IPS-18a (cell line): Measurements from ENCODE around the gene ARHGAP29.

Experiments used
- H3K27ac ChIP-seq: one replicate; pipeline ENCODE4 v1.5.1; 2013; ENCODE audit warnings: low read length
- H3K27me3 ChIP-seq: one replicate; pipeline ENCODE4 v1.6.1; 2013; ENCODE audit warnings: mild to moderate bottlenecking, low read length; ENCODE audit not compliant: control insufficient read depth, insufficient read depth
- H3K36me3 ChIP-seq: one replicate; pipeline ENCODE4 v1.6.1; 2013; ENCODE audit warnings: low read depth, low read length; ENCODE audit not compliant: control insufficient read depth
- H3K4me1 ChIP-seq: one replicate; pipeline ENCODE4 v1.6.1; 2013; ENCODE audit warnings: low read depth, low read length; ENCODE audit not compliant: control insufficient read depth
- H3K4me3 ChIP-seq: one replicate; pipeline ENCODE4 v1.5.1; 2013; ENCODE audit warnings: low read length
- H3K9ac ChIP-seq: one replicate; pipeline ENCODE4 v1.6.1; 2013; ENCODE audit warnings: mild to moderate bottlenecking, low read length, moderate library complexity
- H3K9me3 ChIP-seq: one replicate; pipeline ENCODE4 v1.6.1; 2013; ENCODE audit warnings: low read depth, low read length; ENCODE audit not compliant: control insufficient read depth

Gene ARHGAP29

GRCh38 chr1:94237291-94238226 is at the start of gene ARHGAP29:
ARHGAP29 (minus strand) TSS chr1:94237584; CDS start chr1:94231611, 5,973 bp downstream.
- Histone ChIP-seq H3K9ac (no peak within 1 kb of the TSS), H3K4me3 (peak within 1 kb of the TSS; percentile 63), H3K27ac (no peak within 1 kb of the TSS), H3K36me3 (no peaks in the 10 kb centered on the region), H3K4me1 (peaks cover 7% of the 10 kb centered on the region), H3K9me3 (no peaks in the 10 kb centered on the region), H3K27me3 (peaks cover 83% of the 10 kb centered on the region)

- no peaks in the 10 kb centered on the region for H3K27me3 ChIP-seq
These were observed 49.6 kb upstream of the ARHGAP29 start for GRCh38 chr1:94286864-94287437.

GRCh38 chr1:94285031-94285654 is 47.8 kb upstream of the ARHGAP29 start:
- H3K27me3 ChIP-seq = no peaks in the 10 kb centered on the region
- no peaks in the 10 kb centered on the region for H3K9me3 ChIP-seq
- no peak overlapping the region for H3K27ac ChIP-seq
- no peaks in the 10 kb centered on the region for H3K36me3 ChIP-seq
- H3K9ac ChIP-seq = no peak overlapping the region
- no peaks in the 10 kb centered on the region for H3K4me1 ChIP-seq
- no peak overlapping the region for H3K4me3 ChIP-seq

More at GRCh38 chr1:94286864-94287437, 49.6 kb upstream of the ARHGAP29 start:
- no peaks in the 10 kb centered on the region for H3K36me3 ChIP-seq
- no peaks in the 10 kb centered on the region for H3K9me3 ChIP-seq
- H3K4me3 ChIP-seq = no peak overlapping the region
- H3K4me1 ChIP-seq = no peaks in the 10 kb centered on the region
- H3K9ac ChIP-seq = no peak overlapping the region
- no peak overlapping the region for H3K27ac ChIP-seq

GRCh38 chr1:94284476-94284875 is 47.1 kb upstream of the ARHGAP29 start:
- no peaks in the 10 kb centered on the region for H3K4me1 ChIP-seq

GRCh38 chr1:94283462-94283861 is 46.1 kb upstream of the ARHGAP29 start:
- no peak overlapping the region for H3K4me3 ChIP-seq
- no peak overlapping the region for H3K9ac ChIP-seq
- no peak overlapping the region for H3K27ac ChIP-seq
- H3K4me1 ChIP-seq = no peaks in the 10 kb centered on the region
- no peaks in the 10 kb centered on the region for H3K27me3 ChIP-seq
- H3K9me3 ChIP-seq = no peaks in the 10 kb centered on the region
- H3K36me3 ChIP-seq = no peaks in the 10 kb centered on the region

More at GRCh38 chr1:94284476-94284875, 47.1 kb upstream of the ARHGAP29 start:
- H3K9me3 ChIP-seq = no peaks in the 10 kb centered on the region
- no peaks in the 10 kb centered on the region for H3K36me3 ChIP-seq
- no peak overlapping the region for H3K27ac ChIP-seq
- H3K27me3 ChIP-seq = no peaks in the 10 kb centered on the region
- H3K9ac ChIP-seq = no peak overlapping the region
- H3K4me3 ChIP-seq = no peak overlapping the region

- no peak overlapping the region for H3K4me3 ChIP-seq
- H3K36me3 ChIP-seq = no peaks in the 10 kb centered on the region
- no peaks in the 10 kb centered on the region for H3K27me3 ChIP-seq
- H3K27ac ChIP-seq = no peak overlapping the region
- no peak overlapping the region for H3K9ac ChIP-seq
- no peaks in the 10 kb centered on the region for H3K9me3 ChIP-seq
- H3K4me1 ChIP-seq = no peaks in the 10 kb centered on the region
These were observed 44.8 kb upstream of the ARHGAP29 start for GRCh38 chr1:94282143-94282711.

GRCh38 chr1:94281361-94282142 is 44.2 kb upstream of the ARHGAP29 start:
- Histone ChIP-seq H3K36me3 (no peaks in the 10 kb centered on the region), H3K9me3 (no peaks in the 10 kb centered on the region), H3K4me3 (no peak overlapping the region), H3K9ac (no peak overlapping the region), H3K4me1 (no peaks in the 10 kb centered on the region), H3K27me3 (no peaks in the 10 kb centered on the region), H3K27ac (no peak overlapping the region)

- Histone ChIP-seq H3K9ac (no peak overlapping the region), H3K36me3 (no peaks in the 10 kb centered on the region), H3K27ac (no peak overlapping the region), H3K27me3 (no peaks in the 10 kb centered on the region), H3K9me3 (no peaks in the 10 kb centered on the region), H3K4me3 (no peak overlapping the region), H3K4me1 (no peaks in the 10 kb centered on the region)
These were observed 43.2 kb upstream of the ARHGAP29 start for GRCh38 chr1:94280541-94280940.

- H3K4me3 ChIP-seq = no peak overlapping the region
- H3K9me3 ChIP-seq = no peaks in the 10 kb centered on the region
- H3K36me3 ChIP-seq = no peaks in the 10 kb centered on the region
- no peak overlapping the region for H3K27ac ChIP-seq
- H3K9ac ChIP-seq = no peak overlapping the region
- no peaks in the 10 kb centered on the region for H3K4me1 ChIP-seq
- H3K27me3 ChIP-seq = no peaks in the 10 kb centered on the region
These were observed 42.1 kb upstream of the ARHGAP29 start for GRCh38 chr1:94279462-94279861.

- no peaks in the 10 kb centered on the region for H3K9me3 ChIP-seq
- no peaks in the 10 kb centered on the region for H3K4me1 ChIP-seq
- no peak overlapping the region for H3K9ac ChIP-seq
- H3K4me3 ChIP-seq = no peak overlapping the region
- no peak overlapping the region for H3K27ac ChIP-seq
- H3K36me3 ChIP-seq = no peaks in the 10 kb centered on the region
- no peaks in the 10 kb centered on the region for H3K27me3 ChIP-seq
These were observed 41.7 kb upstream of the ARHGAP29 start for GRCh38 chr1:94279038-94279437.

- Histone ChIP-seq H3K27me3 (no peaks in the 10 kb centered on the region), H3K9ac (no peak overlapping the region), H3K36me3 (no peaks in the 10 kb centered on the region), H3K27ac (no peak overlapping the region), H3K4me3 (no peak overlapping the region), H3K9me3 (no peaks in the 10 kb centered on the region), H3K4me1 (no peaks in the 10 kb centered on the region)
These were observed 39.6 kb upstream of the ARHGAP29 start for GRCh38 chr1:94276988-94277434.
